Measurements from ENCODE around the gene HEMK1.

DNA sequence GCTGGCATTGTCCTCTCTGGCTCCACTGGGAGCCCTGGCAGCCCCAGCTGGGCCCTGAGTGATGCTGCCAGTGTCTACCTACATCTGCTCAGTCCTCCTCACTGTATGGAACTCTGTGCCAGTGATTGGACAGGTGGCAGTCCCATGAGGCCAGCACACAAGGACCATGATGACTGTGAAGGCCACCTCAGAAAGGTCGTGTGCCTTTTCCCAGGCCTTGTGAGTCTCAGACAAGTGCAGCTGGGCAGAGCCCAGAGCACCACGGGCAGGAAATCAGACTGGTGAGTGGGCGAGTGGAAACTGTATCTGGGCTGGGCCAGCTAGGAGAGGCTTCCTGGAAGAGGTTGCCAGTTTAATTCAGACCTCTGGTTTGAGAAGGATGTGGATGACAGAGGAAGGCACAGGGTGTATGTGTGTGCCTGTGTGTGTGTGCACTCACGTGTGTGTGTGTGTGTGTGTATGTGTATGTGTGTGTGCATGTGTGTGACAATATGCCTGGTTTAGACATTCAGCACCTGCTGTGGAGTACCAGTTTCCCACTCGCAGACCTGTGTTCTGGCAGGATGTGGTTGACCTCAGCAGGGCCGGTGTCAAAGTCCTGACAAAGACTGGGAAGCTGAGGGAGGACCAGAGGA is 54.6 kb downstream of the HEMK1 start:
- TF ChIP-seq CTCF (IDR thresholded peaks at IDR 0.05) (no peak), POLR2A (IDR thresholded peaks at IDR 0.05) (no peak)

Measured in esophagus squamous epithelium (tissue), 4 donors.